Pancreas (tissue), 10 donors: ENCODE measurements around the gene FOXO1. TPM values are rescaled to one million over a fixed set of nuclear protein-coding genes. Genes with fewer than 3 reads are reported as not detected.

ENCODE experiments used
- ATAC-seq, 4 donors: fragments of 200-7000 bp; cut with Tn5 transposase; one replicate each; pipeline versions ENCODE4 v1.8.0 to v1.9.1; 2020; ENCODE audit warnings: mild to moderate bottlenecking in 4 of 4, moderate library complexity in 4 of 4
- DNase-seq, 6 donors: peaks; one replicate each; pipeline ENCODE4 v3.0.0-alpha.2; 2020
- FAIRE-seq: peaks from 2 replicates; lab custom pipeline; 2012; peaks lifted over from hg19 to GRCh38; lab: Jason Lieb, UNC
- H3K27ac ChIP-seq, 4 donors: fragments of 200-600 bp; sonication (generic); 1 replicate in 3 of 4; 2 replicates in 1 of 4; pipeline versions ENCODE4 v1.5.0 to v1.8.0; 2020
- H3K27me3 ChIP-seq, 4 donors: fragments of 200-600 bp; one replicate each; pipeline ENCODE4 v1.8.0; 2021
- H3K36me3 ChIP-seq, 3 donors: fragments of 200-600 bp; sonication (generic) in 1 of 3; one replicate each; pipeline versions ENCODE4 v1.5.0 to v1.8.0; 2020 to 2021
- H3K4me1 ChIP-seq, 3 donors: fragments of 200-600 bp; one replicate each; pipeline ENCODE4 v1.8.0; 2021
- H3K4me3 ChIP-seq, 4 donors: fragments of 200-600 bp; sonication (generic) in 2 of 4; one replicate each; pipeline versions ENCODE4 v1.5.0 to v1.8.0; 2020 to 2021
- H3K9me3 ChIP-seq, 4 donors: fragments of 200-600 bp; one replicate each; pipeline ENCODE4 v1.8.0; 2021
- WGBS, 2 donors: extraction: QIAGEN DNeasy Blood & Tissue Kit; methylation state at CpG; one replicate each; pipeline ENCODE4 v1.1.7; 2013; 5-methylcytosine and 5-hydroxymethylcytosine counted together
- intact Hi-C, 3 donors: fragments of 100-400 bp; cut with DNase I; formaldehyde crosslinking; loops; one replicate each; pipeline versions ENCODE4 v1.11.1 to v1.14.2; 2022
- polyA plus RNA-seq, 2 donors: library from polyadenylated mRNA; stranded (reverse); fragments of 200-250 nt; gene quantifications; one replicate each; pipeline ENCODE4 v1.2.3, GENCODE V29; 2013
- total RNA-seq, 6 donors: library from RNA; stranded (reverse); fragmentation: NEBNext Ultra II Directional in 4 of 6; extraction: Animal tissue kit (Norgen Biotek cat#: 25700) in 4 of 6; gene quantifications; one replicate each; pipeline versions ENCODE4 v1.2.1 to v1.2.4, GENCODE V29; 2021 to 2023
- TF ChIP-seq, protein P1 (sequence below), 4 donors: fragments of 200-600 bp; sonication (generic) in 3 of 4; IDR thresholded peaks; one replicate each; pipeline versions ENCODE4 v1.5.0 to v1.8.0; 2021; ENCODE audit warnings: antibody characterized with exemption in 4 of 4
- donor health status: healthy with polysubstance abuse.
- donor health status: DM: no; HTN: no; CAD: no; lungs with moderate emphysema.
- donor health status: DM: no; HTN: no; CAD: no.
- donor health status: control.
- donor health status: control.
- donor health status: Bipolar disorder and iron deficiency.
- donor health status: DM: yes; HTN: yes; CAD: no.
- donor health status: DM: no; HTN: no; CAD: no.
- donor health status: DM: no; HTN: no; CAD: no.
- donor health status: DM: yes; HTN: yes; CAD: no.

FOXO1 gene
- total and polyA plus RNA-seq, 8 donors = 3.8 to 21.9 (median 15.0) TPM

DNA sequence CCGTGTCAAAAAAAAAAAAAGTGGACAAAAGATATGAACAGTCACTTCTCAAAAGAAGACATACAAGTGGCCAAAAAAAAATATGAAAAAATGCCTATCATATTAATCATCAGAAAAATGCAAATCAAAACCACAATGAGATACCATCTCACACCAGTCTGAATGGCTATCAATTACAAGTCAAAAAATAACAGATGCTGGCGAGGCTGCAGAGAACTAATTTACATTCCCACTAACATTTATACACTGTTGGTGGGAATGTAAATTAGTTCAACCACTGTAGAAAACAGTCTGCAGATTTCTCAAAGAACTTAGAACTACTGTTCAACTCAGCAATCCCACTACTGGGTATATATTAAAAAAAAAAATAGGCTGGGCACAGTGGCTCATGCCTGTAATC lies 26.5 kb upstream of the FOXO1 start:
- no peaks in the 10 kb centered on the region for H3K27me3 ChIP-seq
- TF ChIP-seq, protein P1, sequence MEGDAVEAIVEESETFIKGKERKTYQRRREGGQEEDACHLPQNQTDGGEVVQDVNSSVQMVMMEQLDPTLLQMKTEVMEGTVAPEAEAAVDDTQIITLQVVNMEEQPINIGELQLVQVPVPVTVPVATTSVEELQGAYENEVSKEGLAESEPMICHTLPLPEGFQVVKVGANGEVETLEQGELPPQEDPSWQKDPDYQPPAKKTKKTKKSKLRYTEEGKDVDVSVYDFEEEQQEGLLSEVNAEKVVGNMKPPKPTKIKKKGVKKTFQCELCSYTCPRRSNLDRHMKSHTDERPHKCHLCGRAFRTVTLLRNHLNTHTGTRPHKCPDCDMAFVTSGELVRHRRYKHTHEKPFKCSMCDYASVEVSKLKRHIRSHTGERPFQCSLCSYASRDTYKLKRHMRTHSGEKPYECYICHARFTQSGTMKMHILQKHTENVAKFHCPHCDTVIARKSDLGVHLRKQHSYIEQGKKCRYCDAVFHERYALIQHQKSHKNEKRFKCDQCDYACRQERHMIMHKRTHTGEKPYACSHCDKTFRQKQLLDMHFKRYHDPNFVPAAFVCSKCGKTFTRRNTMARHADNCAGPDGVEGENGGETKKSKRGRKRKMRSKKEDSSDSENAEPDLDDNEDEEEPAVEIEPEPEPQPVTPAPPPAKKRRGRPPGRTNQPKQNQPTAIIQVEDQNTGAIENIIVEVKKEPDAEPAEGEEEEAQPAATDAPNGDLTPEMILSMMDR (IDR thresholded peaks at IDR 0.05) = no peak
- ATAC-seq (no peak), FAIRE-seq (no peak), DNase-seq (no peak)
- no peaks in the 10 kb centered on the region for H3K36me3 ChIP-seq
- 59 to 70% methylated on average over 2 of the region's 2 CpGs for WGBS, 2 donors
- intact Hi-C loops = no loop called here
- H3K27ac ChIP-seq = no peak overlapping the region
- H3K4me3 ChIP-seq = no peak overlapping the region
- H3K9me3 ChIP-seq = no peaks in the 10 kb centered on the region
- H3K4me1 ChIP-seq = no peaks in the 10 kb centered on the region

DNA sequence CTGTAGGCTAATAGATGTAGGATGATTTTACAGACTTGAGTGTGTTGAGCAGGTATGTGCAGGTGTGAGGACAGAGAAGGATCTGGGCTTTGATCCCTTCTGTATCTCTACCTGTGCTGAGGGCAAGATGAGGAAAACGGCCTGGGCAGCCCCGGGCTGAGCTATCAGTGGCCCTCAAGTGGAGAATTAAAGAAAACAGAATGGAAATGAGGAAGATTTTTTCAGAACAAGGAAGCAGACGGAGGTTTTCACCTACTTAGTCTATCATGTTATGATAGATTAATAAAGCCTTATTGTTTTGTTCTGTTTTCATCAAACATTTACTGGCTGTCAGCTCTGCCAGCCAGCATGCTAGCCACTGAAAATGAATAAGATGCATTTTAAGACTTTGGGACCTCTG lies 22.3 kb upstream of the FOXO1 start:
- no peak overlapping the region for H3K27ac ChIP-seq
- no peaks in the 10 kb centered on the region for H3K9me3 ChIP-seq
- WGBS, 2 donors = 50 to 63% methylated on average over 3 of the region's 3 CpGs
- H3K27me3 ChIP-seq = no peaks in the 10 kb centered on the region
- H3K4me3 ChIP-seq = no peak overlapping the region
- no peaks in the 10 kb centered on the region for H3K36me3 ChIP-seq
- FAIRE-seq (no peak), DNase-seq (no peak), ATAC-seq (no peak)
- intact Hi-C loops = loop anchor here (10.0 kb wide), 2 partner anchors 614 to 624 kb away; no protein-coding TSS in a partner anchor
- H3K4me1 ChIP-seq = no peaks in the 10 kb centered on the region
- TF ChIP-seq, protein P1 (IDR thresholded peaks at IDR 0.05) = no peak

DNA sequence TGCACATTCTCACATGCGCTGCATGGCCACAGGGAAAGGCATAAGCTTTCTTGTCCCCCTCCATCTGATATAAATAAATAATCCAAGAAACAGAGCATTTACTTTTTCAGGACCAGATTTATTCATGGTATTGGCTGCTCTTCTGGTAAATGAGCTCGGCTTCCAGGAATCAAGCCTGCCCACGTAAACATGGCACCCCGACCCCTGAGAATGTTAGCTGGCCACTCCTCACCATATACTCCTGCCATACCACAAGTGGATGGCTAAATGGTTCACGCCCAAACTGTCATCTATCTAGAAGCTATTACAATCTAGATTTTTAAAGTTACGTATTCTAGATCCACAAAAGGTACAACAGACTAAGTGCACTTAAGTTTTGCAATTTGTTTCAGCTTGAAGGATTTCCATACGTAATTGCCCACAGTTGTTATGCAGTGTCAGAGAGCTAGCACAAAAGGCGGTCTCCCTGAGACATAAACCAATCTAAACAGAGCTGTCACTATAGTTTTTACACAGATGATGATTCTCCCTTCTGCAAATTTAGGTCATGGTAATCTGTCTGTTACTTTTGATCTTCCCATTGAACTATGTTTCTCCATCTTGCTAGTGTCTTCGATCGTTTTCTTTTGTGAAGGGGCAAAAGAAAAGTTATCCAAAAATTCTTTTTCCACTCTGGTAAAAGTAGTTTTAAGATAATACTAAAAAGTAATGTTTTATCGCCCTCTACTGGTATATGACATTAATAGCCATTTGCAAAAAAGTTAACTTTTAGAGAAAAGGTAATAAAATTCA lies 16.2 kb upstream of the FOXO1 start:
- Histone ChIP-seq H3K4me3 (no peak overlapping the region), H3K9me3 (no peaks in the 10 kb centered on the region), H3K27me3 (no peaks in the 10 kb centered on the region), H3K27ac (no peak overlapping the region), H3K4me1 (no peaks in the 10 kb centered on the region), H3K36me3 (no peaks in the 10 kb centered on the region)
- FAIRE-seq (peak; percentile 88), ATAC-seq (peak; percentile 51 to 78 (median 62)), DNase-seq (no peak)
- TF ChIP-seq, protein P1 (IDR thresholded peaks at IDR 0.05) = peak; percentile 18 to 53 (median 44)
- 52 to 56% methylated on average over 11 of the region's 11 CpGs for WGBS, 2 donors
- intact Hi-C loops = loop anchor here (10.0 kb wide), 2 partner anchors 608 to 618 kb away; no protein-coding TSS in a partner anchor

DNA sequence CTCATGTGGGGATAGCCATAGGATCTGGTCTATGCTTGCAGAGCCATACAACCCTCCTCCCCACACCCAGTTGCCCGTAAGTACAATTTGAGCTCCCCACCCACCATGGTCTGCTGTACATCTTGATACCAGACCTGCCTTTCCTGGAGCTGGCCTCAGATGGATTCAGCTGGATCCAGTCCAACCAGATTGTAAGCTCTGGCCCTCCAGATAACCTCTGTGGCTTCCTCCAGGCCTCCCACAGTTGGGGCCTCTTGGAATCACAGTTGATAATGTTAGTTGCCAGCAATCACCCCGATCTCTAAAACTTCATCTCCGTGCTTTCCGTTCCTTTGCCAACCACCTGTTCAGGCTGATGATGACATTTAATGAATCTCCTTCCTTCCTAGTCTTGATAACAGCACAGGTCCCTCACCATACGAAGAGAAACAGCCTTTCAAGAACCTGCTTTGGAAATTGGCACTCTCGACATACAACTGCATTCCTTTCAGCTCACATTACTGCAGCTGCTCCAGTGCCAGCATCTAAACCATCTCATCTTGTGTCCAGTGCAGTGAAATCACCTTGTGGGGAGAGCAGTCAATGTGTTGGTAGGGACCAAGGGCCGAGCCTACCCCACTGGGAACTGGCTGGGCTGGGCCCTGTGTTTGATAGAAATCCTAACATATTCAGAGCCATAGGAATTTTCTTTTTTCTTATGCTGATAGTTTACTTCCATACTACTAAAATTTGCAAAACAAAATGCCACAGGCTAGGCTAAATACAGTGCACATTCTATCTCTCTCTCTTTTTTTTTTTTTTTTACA lies 15.1 kb upstream of the FOXO1 start:
- Histone ChIP-seq H3K9me3 (no peaks in the 10 kb centered on the region), H3K4me1 (peaks cover 0 to 5% (median 0%) of the 10 kb centered on the region in 3 donors), H3K4me3 (no peak overlapping the region), H3K27ac (no peak overlapping the region), H3K27me3 (no peaks in the 10 kb centered on the region), H3K36me3 (no peaks in the 10 kb centered on the region)
- WGBS, 2 donors = 62 to 65% methylated on average over 7 of the region's 7 CpGs
- FAIRE-seq (no peak), DNase-seq (no peak), ATAC-seq (peak in 3 of 4 donors; percentile 25 to 32 (median 26))
- intact Hi-C loops = loop anchor here (10.0 kb wide), 2 partner anchors 607 to 617 kb away; no protein-coding TSS in a partner anchor
- TF ChIP-seq, protein P1 (IDR thresholded peaks at IDR 0.05) = no peak
